GM21367 (cell line): ENCODE measurements around the gene NPY.

ENCODE experiments used
- ATAC-seq: cut with Tn5 transposase; IDR thresholded peaks from one replicate; pipeline ENCODE4 v1.9.1; 2021; ENCODE audit not compliant: unreplicated experiment

NPY gene

DNA sequence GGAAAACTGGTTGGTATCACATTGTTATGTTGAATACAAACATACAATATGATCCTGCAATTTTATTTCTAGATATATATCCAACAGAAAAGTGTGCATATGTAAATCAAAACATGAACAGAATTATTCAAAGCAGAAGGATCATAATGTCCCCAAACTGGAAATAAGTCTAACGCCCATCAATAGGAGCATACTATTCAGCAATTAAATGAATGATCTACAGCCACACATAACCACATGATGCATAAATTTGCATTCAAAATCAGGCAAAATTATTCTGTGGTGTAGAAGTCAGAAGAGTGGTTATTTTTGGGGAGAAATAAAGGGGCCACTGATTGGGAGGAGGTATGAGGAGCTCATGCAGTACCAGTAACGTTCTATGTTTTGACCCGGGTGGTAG lies 28.6 kb downstream of the NPY start:
- no peak for ATAC-seq

DNA sequence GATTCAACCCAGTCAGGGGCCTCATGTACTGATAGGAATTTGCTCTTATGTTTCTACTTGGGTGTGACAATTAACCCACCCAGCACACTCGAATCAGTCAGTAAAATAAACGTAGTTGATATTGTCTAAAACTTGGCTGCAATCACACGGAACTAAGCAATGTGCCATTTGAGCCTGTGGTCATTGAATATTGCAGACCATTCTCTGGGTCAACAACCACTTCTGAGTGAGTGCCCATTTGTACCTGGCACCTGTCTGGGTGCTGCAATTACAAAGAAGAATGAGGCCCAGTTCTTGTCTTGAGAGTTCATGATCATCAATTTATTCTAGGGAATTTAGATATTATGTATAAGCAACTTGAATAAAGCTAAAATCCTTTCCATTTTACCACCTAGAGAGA lies 29.8 kb downstream of the NPY start:
- no peak for ATAC-seq

DNA sequence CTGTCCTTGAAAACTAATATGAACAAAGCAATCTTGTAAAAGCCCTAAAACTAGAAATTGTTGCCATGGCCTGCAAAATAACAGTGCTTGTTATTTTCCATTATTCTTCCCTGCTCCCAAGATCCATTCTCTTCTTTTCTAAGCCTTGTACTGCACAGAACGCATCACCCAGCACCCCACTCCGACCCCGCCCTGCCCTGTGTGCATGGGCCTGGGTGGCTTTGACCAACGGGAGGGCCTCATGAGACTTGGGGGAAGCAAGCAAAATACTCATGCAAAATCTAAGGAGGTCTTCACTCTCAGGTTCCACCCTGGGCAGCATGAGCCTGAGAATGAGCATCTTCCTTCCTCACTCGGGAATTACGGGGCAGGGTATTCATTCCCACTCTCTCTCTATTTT lies 32.4 kb downstream of the NPY start:
- no peak for ATAC-seq

DNA sequence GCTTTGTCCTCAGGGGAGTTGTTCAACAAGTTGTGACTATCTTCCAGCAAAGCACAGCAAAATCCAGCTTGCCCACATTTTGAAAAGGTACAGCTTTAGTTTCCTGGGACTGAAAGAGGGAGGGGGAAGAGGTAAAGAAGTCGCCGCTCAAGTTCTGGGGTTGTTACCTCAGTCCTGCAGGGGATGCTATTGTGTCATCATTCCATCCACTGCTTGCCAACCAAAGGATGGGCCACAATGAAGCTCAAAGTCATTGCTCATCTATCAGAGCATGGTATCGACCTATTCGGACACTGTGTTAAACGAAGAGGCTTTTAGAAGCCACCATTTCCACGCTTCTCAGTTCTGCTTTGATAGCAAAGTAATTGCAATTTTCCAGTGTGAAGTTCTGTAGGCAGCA lies 34.3 kb downstream of the NPY start:
- no peak for ATAC-seq

DNA sequence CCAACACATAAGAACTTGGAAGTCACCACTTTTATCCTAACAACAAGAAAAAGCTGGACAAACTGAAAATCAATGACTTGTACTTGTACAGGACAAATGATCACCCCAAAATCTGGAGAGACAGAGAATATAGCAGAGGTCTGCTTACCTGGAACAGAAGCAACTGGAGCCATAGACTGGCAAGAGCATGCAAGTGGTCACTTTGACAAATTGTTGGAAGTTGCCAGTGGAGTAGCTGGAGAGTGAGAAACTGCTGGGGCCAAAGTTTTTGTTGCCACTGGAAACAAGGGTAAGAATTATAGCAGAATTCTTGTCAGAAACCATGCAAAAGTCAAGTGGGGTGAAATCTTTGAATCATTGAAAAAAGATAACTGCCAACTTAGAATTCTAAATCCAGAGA lies 35.2 kb downstream of the NPY start:
- no peak for ATAC-seq

DNA sequence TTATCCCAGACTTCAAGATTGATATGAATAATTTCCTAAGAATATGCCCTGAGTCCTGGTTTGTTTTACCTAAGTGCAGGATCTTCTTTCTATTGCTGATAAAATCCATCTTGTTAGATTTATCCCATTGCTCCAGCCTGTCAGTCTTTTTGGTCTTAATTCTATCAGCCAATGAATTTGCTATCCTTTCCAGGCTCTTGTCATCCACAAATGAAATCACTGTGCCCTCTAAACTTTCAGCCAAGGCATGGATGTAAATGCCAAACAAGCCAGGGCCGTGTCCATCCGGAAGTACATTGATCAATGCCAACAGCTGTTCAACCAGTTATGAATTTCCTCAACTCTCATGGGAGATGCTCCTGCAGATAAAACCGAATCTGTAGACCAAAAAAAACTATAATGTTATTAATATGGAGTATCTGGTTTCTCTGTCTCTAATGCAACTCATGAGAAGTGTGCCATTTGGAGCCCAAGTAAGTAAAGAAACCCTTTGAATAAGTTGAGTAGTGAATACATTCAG lies 40.0 kb downstream of the NPY start:
- no peak for ATAC-seq

DNA sequence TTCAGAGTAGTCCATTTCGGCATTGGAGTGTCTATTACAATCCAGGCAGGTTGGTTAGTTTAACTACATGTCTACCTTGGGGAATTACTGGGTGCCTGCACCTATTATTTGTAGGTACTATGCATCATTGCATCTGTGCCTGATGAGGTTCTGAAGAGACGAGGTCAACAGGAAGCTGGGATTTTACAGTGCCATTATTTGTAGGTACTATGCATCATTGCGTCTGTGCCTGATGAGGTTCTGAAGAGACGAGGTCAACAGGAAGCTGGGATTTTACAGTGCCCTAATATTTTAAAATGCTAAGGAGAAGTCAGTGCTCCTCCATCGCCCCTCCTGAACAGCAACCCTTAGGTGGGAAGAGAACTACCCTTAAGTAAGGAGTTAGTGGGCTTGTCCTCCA lies 41.7 kb downstream of the NPY start:
- ATAC-seq: peak; percentile 88

DNA sequence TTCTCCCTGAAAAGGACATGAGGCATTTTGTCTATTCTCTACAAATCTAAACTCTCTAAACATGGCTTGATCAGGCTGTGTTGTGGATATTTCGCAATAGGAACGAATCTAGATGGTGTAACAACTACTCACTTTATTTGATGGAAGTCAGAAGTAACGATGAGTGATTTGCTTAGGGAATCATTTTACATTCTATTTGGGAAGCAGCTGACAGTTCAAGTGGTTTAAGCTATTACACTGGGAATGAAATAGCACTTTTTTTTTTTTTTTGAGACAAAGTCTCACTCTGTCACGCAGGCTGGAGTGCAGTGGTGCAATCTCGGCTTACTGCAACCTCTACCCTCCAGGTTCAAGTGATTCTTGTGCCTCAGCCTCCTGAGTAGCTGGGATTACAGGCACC lies 44.1 kb downstream of the NPY start:
- no peak for ATAC-seq

DNA sequence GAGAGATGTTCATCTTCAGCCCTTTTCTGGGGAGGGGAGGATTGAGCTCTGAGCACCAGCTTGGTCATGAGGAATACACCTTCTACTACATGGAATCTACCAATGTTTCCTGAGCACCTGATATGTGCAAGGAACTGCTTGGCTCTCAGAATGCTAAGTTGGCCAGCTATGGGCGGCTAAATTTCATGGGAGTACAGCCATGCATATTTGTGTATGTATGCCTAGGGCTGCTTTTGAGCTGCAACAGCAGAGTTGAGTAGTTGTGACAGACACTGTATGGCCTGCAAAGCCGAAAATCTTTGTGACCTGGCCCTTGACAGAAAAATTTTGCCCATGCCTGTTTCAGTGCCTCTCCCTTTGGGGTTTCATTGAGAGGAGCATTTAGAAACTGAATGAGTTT lies 44.9 kb downstream of the NPY start:
- ATAC-seq: no peak

DNA sequence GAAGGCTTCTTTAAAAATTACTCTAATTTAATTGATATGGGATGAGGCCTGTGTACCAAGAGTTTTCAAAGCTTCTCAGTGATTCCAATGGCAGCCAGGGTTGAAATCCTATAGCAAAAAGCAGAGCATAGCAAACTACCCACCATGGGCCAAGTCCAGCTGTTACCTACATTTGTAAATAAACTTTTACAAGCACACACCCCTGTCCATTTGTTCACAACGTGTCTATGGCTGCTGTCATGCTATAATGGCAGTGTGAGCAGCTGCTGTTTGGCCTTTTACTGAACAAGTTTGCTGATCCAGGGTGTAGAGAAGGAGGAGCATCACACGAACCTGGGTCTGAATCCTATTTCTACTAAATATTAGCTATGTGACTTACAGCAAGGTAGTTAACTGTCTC lies 50.0 kb downstream of the NPY start:
- no peak for ATAC-seq

DNA sequence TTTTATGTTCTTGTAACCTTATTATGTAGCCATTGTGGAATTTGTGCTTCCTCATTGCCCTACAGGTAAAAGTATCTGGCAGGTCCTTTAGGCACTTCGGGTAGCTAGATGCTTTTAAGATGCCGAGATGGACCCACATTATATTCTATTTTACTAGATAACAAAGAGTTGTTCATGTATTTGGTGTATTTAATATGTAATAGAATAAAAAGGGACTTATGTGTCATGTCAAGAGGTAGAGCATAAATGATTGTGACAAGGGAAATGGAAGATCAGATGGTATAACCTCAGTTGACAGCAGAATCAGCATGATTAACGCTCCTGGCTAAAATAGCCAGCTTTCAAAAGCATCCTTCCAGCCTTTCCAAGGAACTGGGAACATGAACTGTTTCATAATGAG lies 50.6 kb downstream of the NPY start:
- ATAC-seq: no peak

DNA sequence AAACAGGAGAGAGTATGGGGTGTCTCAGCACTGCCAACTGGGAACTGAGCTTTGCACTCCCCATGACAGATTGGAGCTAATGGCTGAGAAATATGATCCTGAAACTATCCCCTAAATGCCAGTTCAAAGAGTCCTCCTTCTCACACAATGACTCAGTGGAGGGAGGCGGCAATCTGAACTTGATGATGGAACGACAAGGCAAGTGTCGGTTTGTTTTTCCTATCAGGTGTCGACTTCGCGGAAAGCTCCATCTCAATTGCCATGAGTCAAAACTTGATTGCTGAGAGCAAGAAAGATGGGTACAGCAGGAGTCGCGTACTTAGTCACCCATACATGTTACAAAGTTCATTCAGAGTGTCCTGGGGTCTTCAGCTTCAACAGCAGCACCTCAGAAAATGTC lies 52.5 kb downstream of the NPY start:
- no peak for ATAC-seq

DNA sequence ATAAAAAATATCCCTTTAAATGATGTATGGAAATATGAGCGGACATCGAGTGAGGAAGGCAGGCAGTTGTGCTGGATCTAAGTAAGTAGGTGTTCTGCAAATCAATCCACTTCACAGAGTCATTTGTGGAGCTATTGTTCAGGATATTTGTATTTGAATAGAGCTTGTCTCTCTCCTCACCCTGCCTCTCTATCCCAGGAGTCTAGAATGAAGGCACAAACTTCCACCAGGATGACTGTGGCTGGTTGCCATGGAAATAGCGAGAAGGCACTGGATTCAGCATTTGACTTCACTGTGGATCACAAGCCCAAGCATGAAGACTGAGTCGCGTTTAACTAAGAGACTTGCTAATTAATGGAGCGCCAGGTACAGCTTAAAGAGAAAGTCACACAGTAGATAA lies 53.2 kb downstream of the NPY start:
- ATAC-seq: no peak

DNA sequence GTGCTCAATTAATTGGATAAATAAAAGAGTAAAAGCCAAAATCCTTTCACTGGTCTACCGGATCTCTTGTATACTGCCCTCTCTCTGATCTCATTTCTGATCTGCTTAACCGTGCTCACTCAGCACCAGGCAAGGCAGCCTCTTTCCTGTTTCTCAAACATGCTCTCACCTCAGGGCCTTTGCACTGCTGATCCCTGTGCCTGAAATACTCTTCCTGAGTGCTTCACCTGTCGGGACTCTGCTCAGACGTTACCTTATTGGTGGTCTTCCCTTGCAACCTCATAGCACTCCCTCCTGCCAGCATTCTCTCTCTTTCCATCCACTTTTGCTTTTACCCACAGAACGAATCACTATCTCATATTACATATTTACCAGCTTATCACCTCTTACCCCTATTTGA lies 55.6 kb downstream of the NPY start:
- no peak for ATAC-seq

DNA sequence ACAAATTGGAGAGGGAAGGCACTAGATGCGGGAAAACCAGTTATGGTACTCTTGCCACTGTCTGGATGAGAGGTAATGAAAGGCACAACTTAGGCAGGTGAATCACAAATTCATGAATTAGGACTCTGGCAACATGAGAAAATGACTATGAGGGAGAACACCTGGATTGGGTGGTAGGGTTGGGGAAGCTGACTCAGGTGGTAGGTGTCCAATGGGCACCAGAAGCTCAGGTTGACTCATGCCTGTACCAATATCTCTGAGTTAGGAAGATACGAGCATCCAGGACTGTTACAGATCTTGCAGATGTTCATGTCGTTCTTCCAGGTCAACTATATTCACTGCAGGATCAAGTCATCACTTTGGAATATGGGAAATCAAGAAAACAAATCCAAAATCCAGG lies 56.7 kb downstream of the NPY start:
- no peak for ATAC-seq
